Stimulated activated CD4-positive, alpha-beta T cell treated with anti-CD3 and anti-CD28 coated beads, TNF-alpha, amount 100 ng/mL, for 4 hours (primary cell): ENCODE results near the gene TNRC18.

Experiments
- DNase-seq, 3 experiments: peaks; one replicate each; pipeline ENCODE4 v3.0.0-alpha.2; 2020; ENCODE audit warnings: low read depth in 3 of 3

Gene TNRC18

DNA sequence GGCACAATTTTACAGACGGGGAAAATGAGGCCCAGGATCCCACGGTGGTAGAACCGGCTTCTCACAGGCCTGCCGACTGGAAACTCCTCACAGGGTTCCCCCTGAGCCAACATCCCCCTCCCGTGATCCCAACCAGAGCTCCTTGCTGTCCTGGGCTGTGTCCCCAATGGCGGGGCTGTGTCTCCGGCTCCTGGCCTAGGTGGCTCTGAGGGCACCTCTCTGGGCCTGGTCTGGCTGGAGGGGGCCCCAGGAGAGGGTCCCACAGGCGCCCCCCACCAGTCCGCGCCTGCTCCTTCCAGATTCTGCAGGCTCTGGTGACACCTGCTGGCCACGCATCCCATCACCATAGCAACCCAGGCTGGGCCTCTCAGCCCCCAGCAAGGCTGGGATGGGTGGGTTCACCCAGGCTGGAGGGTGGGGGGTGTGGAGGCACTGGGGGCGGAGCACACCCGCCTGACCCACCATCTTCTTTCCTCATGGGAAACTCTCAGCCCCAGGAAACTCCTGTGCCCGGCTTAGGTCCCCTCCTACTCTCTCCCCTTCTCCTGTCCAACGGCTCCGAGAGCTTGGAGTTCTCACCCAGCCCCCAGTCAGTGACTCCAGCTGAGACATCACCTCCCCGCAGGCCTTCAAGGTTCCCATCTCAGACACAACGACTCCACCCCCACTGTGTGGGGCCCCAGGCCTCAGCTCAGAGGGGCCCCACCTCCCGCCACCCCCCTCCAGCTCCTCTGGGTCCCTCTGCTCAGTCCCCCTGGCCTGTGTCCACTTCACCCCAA, 27.1 kb upstream of the TNRC18 start:
- peak in 1 of 3 experiments; percentile 14 for DNase-seq

DNA sequence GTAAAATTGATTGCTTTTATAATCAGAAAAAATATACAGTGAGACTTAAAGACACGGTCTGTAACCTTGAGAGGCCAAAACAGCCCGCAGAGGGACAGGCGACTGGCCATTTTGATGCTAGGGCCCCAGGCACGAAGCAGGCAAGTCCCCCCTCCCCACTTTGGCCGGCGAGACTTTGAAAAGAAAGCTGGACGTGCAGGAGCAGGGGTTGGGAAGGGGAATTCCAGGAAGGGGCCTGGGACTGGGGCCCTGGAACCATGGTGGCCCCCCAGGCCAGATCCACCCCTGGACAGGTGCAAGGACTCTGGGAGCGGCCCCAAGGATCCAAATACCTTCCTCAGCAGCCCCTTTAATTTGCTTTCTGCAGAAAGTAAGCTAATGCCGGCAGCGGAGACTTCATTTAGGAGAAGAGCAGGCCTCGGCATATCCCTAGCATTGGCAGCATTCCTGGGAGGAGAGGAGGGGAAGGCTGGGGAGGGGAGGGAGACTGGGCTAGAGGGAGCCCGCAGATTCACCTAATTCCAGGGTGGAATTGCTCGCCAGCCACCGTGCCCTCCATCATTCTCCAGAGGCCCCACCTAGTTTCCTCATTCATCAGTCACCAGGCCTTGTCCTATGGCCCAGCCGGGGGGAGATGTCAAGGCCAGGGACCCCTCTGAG, 24.9 kb upstream of the TNRC18 start:
- DNase-seq, result no peak

DNA sequence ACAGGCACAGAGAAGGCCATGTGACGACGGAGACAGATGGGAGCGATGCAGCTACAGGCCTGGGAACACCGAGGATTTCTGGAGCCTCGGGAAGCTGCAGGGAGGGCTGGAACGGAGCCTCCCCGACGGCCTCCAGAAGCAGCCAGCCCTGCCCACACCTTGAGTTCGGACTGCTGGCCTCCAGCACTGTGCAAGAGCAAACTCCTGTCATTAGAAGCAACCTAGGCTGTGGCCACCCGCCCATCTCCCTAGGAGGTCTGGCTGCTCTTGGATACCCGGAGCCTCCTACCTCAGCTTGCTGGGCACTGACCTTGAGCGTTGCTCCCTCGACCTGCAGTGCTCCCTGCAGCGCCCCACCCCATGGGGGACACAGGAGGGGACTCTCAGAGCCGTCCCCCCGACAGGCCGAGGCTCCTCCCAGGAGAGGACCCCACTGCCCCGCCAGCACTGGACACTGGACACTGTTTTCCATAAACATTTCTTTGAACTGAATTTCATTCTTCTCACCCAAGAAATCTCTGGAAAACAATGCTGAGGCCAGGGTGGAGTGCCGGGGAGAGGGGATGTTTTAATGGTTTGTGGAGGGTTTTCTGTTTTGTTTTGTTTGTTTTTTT, 22.5 kb upstream of the TNRC18 start:
- no peak for DNase-seq

GRCh38 chr7:5443678-5444077, 20.0 kb upstream of the TNRC18 start:
- no peak for DNase-seq

DNA sequence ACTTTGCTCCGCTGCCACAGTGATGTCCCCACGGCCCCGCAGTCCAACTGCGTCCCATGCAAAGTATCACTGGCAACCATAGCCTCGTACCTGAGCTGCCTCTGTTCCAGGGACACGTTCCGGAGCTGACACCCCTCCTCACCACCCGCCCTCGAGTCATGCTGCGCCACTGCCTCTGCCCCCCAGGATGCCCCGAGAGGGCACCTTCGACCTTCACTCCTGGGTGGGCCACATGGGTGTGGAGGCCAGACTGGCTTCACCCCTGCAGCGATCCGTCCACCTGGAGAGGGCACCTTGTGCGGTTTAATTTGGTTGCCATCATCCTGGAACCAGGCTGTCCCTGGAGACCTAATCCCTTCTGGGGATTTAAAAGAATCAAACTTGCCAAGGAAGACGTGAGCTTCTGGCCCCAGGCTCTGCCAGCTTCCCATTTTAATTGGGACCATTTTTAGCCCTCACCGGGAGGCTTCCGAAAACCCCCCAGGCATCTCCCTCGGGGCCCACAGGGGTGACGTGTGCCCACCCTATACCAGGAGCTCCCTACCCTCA, 19.2 kb upstream of the TNRC18 start:
- DNase-seq, result no peak

DNA sequence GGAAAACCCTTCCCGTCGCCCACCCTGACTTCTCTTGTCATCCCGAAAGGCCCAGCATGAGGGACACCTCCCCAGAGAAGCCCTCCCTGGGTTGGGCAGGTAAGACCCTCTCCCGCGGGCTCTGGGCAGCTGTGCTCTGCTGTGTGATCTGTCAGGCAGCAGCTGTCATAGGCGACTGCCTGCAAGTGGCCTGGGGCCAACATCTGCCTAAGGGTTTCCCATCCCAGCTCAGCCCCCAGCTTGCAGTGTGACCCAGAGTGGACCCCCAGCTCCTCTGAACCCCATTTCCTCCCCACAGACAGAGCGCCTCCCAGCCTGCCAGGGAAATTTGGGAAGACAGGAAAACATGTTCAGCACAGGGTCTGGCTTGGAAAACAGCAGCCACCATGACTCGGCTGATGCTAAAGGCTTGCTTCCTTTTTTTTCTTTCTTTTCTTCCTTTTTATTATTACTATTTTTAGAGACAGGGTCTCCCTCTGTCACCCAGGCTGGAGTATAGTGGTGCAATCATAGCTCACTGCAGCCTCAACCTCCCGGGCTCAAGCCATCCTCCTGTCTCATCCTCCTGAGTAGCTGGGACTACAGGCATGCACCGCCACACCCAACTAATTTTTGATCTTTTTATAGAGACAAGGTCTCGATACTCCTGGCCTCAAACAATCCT, 18.3 kb upstream of the TNRC18 start:
- DNase-seq, result no peak

DNA sequence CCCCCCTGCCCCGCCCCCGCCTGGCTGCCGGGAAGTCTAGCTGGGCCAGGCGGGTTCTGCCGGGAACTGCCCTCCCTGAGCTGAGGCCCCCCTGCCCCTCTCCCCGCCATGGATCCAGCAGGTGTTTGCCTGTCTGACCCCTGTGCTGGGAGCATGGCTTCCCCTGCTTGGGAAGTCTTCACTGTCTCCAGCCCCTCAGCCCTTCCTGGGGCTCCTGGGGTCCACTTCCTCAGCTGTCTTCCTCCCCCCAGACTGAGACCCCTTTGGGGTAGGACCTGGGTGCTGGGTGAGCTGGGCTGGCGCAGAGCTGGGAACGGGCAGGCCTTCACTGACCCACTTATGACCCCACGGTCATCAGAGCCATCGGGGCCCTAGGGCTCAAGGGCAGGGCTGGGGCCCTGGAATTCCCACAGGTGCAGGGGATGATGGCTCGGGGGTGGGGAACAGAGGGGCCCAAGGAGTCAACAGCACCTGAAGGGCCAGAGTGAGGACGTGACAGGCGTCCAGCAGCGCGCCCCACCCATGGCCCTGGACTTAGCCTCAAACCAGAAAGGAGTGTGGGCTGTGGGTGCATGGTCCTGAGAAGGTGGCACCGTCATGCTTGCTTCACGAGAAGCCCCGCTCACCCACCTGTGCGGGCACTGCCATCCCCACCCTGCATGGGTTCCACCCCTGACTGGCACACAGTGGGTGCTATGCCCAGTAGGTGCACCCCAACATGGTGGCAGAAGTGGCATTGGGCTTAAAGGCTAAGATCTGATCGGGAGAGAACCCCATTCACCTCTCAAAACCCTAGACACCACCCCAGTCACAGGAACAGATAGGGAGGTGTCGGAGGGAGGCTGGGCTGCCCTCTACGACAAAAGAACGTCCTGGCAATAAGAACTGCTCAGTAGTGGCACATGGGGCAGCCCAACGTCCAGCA, 16.2 kb upstream of the TNRC18 start:
- no peak for DNase-seq

DNA sequence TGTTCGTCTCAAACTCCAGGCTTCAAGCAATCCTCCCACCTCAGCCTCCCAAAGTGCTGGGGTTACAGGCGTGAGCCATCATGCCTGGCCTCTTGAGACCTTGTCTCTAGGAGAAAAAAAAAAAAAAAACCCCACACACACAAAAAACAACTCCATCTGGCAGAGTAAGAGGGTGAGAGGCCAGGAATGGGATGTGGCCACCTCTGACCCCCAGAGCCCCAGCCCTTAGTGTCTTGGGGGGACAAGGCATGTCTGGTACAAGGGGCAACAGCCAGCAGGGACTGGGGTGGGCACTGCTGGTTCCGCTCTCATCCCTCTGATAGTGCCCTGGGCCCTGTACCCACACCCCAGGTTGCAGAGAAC, 15.6 kb upstream of the TNRC18 start:
- DNase-seq, result no peak

DNA sequence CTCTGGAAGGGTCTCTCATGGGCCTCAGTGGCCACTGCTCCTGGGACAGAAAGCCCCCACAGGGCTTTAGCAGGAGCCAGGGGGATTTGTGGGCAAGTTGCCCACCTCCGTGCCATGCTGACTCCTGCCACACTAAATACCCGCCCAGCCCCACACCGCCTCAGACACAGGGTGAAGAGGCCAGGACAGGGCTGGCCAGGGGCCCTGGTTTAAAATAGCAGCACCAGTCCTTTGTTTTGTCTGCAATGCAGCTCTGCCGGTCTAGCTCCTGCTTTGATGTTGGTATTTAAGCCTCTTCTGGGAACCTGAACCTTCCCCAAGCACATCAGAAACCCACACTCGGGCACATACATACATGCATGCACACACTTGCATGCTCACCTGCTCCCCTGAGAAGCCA, 14.4 kb upstream of the TNRC18 start:
- no peak for DNase-seq

DNA sequence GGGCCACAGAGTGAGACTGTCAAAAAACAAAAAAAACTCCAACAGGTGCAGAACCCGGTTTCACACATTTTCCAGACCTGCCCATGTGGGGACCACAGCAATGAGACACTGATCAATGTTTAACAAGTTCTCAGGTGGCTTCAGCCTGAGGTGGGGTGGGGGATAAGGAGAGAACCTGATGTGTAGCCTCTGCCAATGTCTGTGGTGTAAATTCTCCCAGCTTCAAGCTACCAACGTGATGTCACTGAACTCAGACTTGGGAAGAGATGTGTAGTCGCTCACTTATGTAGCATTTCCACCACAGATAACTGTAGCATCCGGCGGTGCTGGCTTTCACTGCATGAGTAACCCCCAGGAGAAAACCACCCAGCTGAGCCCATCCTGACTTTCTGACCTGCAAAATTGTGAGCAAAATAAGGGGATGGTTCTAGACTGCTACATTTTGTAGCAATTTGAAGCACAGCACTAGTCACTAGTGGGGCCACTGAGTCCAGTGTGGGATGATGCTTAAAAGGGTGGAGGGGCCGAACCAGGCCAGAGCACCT, 13.8 kb upstream of the TNRC18 start:
- no peak for DNase-seq

DNA sequence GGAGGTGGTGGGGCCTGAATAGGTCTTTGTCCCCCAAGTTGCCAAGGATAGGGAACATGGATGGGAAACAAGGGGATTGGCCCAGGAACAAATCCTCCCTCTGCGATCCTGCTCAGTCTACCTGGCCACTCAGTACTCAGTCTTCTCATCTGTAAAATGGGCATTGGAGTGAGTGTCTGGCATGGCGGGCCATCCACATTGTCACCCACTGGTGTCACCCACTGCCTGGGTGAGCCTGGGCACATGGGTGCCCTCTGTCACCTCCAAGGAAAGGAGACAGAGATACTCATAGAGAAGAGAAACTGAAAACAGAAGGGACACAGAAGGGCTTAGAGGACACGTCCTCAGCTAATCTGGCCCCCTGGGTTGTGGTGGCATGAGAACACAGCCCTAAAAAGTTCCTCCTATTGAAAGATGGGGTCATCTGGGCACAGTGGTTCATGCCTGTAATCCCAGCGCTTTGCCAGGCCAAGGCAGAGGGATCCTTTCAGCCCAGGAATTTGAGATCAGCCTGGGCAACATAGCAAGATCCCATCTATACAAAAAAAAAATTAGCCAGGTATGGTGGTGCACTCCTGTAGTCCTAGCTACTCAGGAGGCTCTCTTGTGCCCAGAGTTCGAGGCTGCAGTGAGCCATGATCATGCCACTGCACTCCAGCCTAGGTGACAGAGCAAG, 12.5 kb upstream of the TNRC18 start:
- DNase-seq, result no peak

GRCh38 chr7:5435291-5436002, 11.8 kb upstream of the TNRC18 start:
- no peak for DNase-seq

DNA sequence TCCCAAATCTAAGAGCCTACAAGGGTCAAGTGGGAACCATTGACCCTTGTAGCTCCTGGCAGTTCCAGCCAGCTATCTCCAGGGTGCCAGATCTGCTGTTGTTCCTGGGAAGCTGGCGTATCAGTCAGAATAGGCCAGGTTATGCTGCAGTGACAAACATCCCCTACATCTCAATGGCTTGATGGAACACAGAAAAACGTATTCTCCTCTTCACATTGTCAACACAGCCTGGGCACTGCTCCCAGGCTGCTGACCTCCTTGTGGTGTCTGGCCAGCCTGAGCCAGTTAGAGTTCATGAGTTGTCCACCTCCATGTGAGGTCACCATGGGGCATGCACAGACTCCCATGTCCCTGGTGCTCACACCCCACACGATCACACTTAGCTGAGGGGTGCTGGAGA, 9.5 kb upstream of the TNRC18 start:
- no peak for DNase-seq

- no peak for DNase-seq
Measured at GRCh38 chr7:5432691-5433090, 9.1 kb upstream of the TNRC18 start.

- no peak for DNase-seq
Measured at GRCh38 chr7:5431560-5432015, 8.0 kb upstream of the TNRC18 start.

- DNase-seq, result no peak
Measured at GRCh38 chr7:5430612-5430947, 6.9 kb upstream of the TNRC18 start.

DNA sequence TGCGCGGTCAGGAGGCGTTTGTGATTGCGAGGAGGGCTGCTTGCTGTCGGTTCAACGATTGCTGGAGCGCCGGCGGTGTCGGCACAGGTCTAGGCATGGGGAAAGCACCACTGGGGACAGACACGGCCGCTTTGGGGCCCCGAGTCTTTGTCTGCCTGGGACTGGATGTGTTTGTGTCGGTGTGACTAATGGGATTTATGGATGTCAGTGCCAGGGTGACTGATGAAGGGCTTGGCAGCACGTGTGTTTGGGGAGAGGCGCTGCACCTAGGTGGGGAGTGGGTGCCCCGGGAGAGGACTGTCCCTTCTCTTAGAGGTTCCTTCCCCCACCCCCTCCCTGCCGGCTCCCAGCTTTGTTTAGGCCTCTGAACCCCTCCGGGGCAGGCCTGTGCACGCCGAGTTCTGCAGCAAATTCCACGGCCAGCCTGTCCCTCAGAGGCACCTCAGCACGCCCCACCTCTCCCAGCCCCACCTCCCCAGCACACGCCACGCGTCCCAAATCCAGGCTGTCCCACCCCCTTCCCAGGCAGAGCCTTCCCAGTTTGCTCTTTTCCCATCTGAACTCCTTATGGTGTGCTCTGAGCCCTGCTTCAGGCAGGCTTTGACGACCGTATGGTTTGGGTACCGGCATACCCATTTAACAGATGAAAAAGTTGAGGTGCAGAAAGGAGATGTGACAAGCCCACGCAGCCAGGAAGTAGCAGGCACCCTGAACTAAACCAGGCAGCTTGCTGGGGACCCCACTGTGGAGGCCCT, 6.4 kb upstream of the TNRC18 start:
- no peak for DNase-seq

GRCh38 chr7:5429253-5429856, 5.7 kb upstream of the TNRC18 start:
- no peak for DNase-seq
